NB4 (cell line): ENCODE measurements around the gene KRTAP5-7.
"Not testable (repeated sequence)": the region's sequence is repeated elsewhere in the genome, so short reads cannot be mapped to it uniquely, and the experiment has no call there.

Experiments
- DNase-seq: peaks from one replicate; pipeline ENCODE4 v3.0.0; 2010; ENCODE audit warnings: low read depth
- H3K4me3 ChIP-seq: one replicate; pipeline ENCODE4 v1.5.1; 2011; ENCODE audit warnings: mild to moderate bottlenecking, low read depth, low read length, moderate library complexity
- CTCF ChIP-seq: IDR thresholded peaks from one replicate; pipeline ENCODE4 v1.5.1; 2012; ENCODE audit warnings: low read depth, low read length
- MAX ChIP-seq: IDR thresholded peaks from 2 replicates; pipeline ENCODE4 v1.6.1; 2011; ENCODE audit warnings: low read depth, low read length
- MYC ChIP-seq: IDR thresholded peaks from 2 replicates; pipeline ENCODE4 v1.6.1; 2011; ENCODE audit warnings: low read depth, low read length
- POLR2A ChIP-seq: IDR thresholded peaks from 2 replicates; pipeline ENCODE4 v1.6.1; 2011; ENCODE audit warnings: mild to moderate bottlenecking; ENCODE audit not compliant: insufficient read length; ENCODE audit errors: extremely low read depth

Gene KRTAP5-7

GRCh38 chr11:71527576-71528210 lies 626 bp downstream of the KRTAP5-7 start:
- TF ChIP-seq CTCF (no peak), POLR2A (no peak), MYC (no peak), MAX (no peak)
- no peak overlapping the region for H3K4me3 ChIP-seq
- DNase-seq: no peak

GRCh38 chr11:71530602-71531001 lies 3.5 kb downstream of the KRTAP5-7 start:
- H3K4me3 ChIP-seq: no peak overlapping the region
- TF ChIP-seq MYC: no peak
- no peak for TF ChIP-seq POLR2A
- no peak for TF ChIP-seq MAX
- TF ChIP-seq CTCF: no peak
- no peak for DNase-seq

GRCh38 chr11:71532036-71532610 lies 5.1 kb downstream of the KRTAP5-7 start:
- DNase-seq: no peak
- no peak overlapping the region for H3K4me3 ChIP-seq
- no peak for TF ChIP-seq MYC
- no peak for TF ChIP-seq MAX
- TF ChIP-seq CTCF: no peak
- TF ChIP-seq POLR2A: no peak

- H3K4me3 ChIP-seq, DNase-seq: not testable (repeated sequence)
Observed at GRCh38 chr11:71534711-71535608, 7.9 kb downstream of the KRTAP5-7 start.

GRCh38 chr11:71535825-71536224 lies 8.8 kb downstream of the KRTAP5-7 start:
- H3K4me3 ChIP-seq: no peak overlapping the region
- TF ChIP-seq MAX (no peak), CTCF (no peak), POLR2A (no peak), MYC (no peak)
- DNase-seq: no peak

GRCh38 chr11:71537537-71537936 lies 10.5 kb downstream of the KRTAP5-7 start:
- no peak overlapping the region for H3K4me3 ChIP-seq
- TF ChIP-seq MYC (no peak), POLR2A (no peak), MAX (no peak), CTCF (no peak)
- no peak for DNase-seq

GRCh38 chr11:71537977-71538665 lies 11.1 kb downstream of the KRTAP5-7 start, which contains the start of gene KRTAP5-8:
KRTAP5-8 (plus strand) TSS chr11:71538025; CDS start chr11:71538056, 31 bp downstream.
- DNase-seq: peak; percentile 32
- H3K4me3 ChIP-seq: not testable (repeated sequence)
